GM21529 (cell line): ENCODE data around the gene CLEC4C.
A peak's percentile ranks its signal among the peaks of the same experiment; 100 is the strongest.
"Not testable (repeated sequence)": the region's sequence is repeated elsewhere in the genome, so short reads cannot be mapped to it uniquely, and the experiment has no call there.

ENCODE experiments used
- ATAC-seq: cut with Tn5 transposase; IDR thresholded peaks from one replicate; pipeline ENCODE4 v1.9.1; 2021; ENCODE audit not compliant: unreplicated experiment

CLEC4C gene, protein sequence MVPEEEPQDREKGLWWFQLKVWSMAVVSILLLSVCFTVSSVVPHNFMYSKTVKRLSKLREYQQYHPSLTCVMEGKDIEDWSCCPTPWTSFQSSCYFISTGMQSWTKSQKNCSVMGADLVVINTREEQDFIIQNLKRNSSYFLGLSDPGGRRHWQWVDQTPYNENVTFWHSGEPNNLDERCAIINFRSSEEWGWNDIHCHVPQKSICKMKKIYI

DNA sequence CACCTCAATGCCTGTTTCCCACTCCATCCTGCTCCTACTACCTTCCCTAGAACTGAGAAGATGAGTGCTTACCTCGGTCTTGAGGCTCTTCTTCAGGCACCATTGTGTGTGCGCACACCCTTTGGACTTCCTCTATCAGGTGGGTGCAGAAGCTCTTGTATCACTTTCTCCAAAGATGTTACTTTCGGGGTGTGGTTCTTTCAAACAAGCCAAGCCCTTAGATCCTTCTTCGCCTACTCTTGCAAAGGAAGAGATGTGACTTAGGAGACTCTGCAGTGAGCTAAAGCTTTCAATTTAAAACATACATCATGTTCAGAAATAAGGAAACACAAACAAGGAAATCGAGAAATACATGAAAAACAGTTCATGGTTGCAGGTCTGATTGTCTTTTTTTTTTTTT is at the start of gene CLEC4C:
TSS of gene CLEC4C (minus strand) at position 130 of the 400 bp plus-strand sequence. CDS start at position 103, 27 bp downstream.
- ATAC-seq = no peak

DNA sequence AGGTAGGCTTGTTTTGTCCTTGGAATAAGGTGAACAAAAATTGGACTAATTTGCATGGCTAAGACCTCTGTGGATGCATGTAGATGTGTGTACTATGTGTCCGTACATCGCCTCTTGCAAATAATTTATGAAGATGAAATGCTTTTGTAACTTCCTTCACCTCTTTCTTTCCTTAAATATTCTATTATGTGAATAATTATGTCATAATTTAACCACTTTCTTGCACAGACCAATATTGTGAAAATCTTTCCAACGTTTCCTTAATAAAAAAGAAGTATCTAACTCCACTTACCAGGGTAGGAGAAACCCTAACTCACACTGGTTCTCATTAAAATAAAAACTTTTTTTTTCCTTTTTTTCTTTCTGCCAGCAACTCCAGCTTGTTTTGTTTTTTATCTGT is 46.0 kb upstream of the CLEC4C start:
- ATAC-seq = no peak

DNA sequence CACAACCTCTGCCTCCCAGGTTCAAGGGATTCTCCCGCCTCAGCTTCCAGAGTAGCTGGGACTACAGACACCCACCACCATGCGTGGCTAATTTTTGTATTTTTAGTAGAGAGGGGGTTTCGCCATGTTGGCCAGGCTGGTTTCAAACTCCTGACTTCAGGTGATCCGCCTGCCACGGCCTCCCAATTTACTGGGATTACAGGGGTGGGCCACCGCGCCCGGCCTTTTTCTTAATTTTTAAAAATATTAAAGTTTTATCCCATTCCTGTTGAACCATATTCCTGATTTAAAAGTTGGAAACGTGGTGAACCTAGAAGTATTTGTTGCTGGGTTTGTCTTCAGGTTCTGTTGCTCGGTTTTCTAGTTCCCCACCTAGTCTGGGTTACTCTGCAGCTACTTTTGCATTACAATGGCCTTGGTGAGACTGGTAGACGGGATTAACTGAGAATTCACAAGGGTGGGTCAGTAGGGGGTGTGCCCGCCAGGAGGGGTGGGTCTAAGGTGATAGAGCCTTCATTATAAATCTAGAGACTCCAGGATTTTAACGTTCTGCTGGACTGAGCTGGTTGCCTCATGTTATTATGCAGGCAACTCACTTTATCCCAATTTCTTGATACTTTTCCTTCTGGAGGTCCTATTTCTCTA is 41.8 kb upstream of the CLEC4C start, which contains the start of gene NANOG:
TSS of gene NANOG (plus strand) at position 519 of the 645 bp plus-strand sequence. CDS start 213 bp downstream, outside the sequence.
- ATAC-seq = not testable (repeated sequence)

DNA sequence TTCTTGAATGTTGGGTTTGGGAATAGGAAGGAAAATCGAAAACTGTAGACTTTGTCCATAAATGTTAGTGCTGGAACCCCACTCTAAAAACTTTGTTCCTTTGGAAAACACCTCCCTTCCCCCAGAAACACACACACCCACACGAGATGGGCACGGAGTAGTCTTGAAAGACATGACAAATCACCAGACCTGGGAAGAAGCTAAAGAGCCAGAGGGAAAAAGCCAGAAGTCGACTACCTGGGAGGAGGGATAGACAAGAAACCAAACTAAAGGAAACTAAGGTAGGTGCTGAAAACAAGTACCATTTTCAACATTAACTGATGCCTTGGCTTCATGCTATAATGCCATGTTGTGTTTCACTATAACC is 41.1 kb upstream of the CLEC4C start:
- ATAC-seq = no peak

DNA sequence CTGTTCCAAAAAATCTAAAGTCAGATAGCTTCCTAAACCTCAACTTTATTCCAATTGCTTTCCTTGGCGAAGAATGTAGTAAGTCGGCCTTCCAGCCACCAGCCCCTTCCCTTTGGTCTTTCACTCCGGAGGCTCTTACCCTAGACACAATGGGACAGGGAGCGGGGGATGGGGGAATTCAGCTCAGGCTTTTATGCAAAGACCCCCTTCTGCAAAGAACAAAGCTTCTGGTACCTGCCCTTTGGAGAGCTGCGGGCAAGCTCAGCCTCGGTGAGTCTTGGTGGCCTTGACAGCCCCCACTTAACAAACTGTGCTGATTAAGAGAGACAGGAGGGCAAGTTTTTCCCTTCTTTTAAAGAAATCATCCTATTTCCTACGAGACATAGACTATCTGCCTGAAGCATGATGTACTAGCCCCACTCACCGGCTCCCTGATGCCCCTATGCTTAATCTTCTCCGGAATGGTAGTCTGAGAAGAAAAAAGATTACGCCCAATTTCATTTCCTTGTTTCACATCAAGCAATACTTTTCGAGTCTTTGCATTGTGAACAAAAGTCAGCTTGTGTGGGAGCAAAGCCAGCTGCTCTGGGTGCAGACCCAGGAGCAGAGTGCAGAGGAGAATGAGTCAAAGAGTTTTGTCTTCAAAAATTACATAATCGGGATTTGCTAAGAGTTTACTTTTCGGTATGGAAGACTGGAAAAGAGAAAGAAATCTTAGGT is 40.6 kb upstream of the CLEC4C start:
- no peak for ATAC-seq

DNA sequence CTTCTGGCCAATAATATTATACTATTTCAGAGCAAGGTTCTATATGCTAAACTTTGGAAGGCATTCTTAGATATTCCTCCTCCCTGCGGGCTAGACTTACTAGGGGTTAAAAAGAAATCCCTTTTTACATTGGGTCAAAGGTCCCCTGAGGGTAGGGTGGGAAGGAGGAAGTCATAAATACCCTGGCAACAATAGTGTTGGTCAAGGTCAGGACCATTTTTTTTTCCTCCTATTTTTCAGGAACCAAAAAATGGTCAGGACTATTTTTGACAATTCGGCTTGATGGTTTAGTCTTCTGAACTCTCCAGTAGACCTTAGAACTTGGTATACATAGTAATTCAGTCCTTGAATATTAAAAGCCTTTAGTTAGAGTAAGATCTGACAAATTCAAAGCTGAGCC is 37.5 kb upstream of the CLEC4C start:
- ATAC-seq = no peak

DNA sequence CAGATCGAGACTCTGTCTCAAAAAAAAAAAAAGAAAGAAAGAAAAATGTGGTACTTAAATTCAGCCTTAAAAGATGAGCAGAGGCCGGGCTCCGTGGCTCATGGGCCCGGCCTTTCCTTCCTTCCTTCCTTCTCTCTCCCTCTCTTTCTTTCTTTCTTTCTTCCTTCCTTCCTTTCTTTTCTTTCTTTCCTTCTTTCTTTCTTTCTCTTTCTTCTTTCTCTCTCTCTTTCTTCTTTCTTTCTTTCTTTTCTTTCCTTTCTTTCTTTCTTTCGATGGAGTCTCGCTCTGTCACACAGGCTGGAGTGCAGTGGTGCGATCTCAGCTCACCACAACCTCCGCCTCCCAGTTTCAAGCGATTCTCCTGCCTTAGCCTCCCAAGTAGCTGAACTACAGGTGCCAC is 36.3 kb upstream of the CLEC4C start:
- ATAC-seq = not testable (repeated sequence)

DNA sequence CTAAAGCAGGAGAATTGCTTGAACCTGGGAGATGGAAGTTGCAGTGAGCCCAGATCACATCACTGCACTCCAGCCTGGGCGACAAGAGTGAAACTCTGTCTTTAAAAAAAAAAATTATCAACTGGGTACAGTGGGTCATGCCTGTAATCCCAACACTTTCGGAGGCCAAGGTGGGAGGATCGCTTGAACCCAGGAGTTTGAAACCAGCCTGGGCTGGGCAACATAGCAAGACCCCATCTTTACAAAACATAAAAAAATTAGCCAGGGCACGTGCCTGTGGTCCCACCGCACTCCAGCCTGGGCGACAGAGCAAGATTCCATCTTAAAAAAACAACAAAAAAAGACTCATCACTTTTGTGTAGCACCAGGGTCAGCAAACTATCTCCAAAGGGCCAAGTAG is 34.9 kb upstream of the CLEC4C start:
- no peak for ATAC-seq

DNA sequence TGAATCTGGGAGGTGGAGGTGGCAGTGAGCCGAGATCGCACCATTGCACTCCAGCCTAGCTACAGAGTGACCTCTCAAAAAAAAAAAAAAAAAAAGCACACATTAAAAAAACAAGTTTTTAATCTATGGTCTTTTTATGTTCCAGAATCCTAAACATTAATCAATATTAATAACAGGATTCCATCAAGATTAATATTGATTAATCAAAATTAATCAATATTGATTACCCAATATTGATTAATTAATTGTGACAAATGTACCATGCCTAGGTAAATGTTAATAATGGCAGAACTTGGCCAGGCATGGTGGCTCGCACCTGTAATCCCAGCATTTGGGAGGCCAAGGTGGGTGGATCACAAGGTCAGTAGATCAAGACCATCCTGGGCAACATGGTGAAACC is 34.1 kb upstream of the CLEC4C start:
- ATAC-seq = no peak

DNA sequence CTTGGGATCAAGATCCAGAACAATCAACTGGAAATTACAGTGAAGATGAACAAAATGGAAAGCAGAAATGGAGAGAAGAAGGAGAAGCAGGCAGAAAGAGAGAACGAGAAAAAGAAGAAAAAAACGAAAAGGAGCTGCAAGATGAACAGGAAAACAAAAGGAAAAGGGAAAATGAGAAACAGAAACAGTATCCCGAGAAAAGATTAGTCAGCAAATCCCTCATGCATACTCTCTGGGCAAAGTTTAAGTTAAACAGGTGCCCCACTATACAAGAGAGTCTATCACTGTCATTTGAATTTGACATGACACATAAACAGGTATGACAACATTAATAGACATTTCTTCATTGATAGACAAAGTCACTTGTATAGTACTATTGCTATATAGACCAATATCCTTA is 22.8 kb upstream of the CLEC4C start:
- ATAC-seq = no peak

DNA sequence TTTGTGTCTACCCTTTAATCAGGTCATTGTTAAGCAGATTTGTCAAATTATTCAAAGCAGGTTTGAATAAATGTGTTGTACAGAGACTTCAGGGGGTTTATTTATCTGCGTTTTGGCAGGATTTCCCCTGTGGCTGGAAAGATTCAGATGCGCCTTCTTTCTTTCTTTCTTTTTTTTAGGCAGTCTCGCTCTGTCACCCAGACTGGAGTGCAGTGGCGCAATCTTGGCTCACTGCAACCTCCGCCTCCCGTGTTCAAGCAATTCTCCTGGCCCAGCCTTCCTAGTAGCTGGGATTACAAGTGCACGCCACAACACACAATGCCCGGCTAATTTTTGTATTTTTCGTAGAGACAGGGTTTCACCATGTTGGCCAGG is 11.6 kb upstream of the CLEC4C start:
- no peak for ATAC-seq

DNA sequence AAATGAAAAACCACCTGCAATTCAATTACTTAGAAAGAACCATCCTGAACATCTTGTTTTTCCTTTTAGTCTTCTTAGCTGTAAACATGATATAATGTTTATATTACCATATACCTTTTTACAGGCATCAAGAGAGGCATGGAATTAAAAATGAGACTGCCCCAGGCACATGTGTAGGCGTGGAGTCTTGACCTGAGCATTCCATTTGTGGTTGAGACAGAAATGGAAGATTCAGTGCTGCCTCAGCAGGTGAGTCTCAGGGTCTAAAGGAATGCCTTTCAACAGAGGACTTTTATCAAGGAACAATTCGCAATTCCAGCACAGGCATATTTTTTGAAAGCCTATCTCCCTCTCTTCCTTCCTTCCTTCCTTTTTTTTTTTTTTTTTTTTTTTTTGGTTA is 9.8 kb upstream of the CLEC4C start:
- no peak for ATAC-seq

DNA sequence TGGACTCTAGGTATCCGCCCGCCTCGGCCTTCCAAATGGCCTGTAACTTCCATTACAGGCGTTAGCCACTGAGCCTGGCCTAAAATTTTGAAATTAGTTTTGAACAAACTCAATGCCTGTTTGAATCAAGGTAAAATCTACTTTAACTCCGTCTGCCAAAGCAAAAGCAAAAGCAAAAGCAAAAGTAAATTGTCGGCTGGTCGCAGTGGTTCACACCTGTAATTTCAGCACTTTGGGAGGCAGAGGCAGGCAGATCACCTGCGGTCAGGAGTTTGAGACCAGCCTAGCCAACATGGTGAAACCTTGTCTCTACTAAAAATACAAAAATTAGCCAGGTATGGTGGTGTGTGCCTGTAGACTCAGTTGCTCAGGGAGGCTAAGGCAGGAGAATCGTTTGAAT is 8.5 kb upstream of the CLEC4C start:
- not testable (repeated sequence) for ATAC-seq

DNA sequence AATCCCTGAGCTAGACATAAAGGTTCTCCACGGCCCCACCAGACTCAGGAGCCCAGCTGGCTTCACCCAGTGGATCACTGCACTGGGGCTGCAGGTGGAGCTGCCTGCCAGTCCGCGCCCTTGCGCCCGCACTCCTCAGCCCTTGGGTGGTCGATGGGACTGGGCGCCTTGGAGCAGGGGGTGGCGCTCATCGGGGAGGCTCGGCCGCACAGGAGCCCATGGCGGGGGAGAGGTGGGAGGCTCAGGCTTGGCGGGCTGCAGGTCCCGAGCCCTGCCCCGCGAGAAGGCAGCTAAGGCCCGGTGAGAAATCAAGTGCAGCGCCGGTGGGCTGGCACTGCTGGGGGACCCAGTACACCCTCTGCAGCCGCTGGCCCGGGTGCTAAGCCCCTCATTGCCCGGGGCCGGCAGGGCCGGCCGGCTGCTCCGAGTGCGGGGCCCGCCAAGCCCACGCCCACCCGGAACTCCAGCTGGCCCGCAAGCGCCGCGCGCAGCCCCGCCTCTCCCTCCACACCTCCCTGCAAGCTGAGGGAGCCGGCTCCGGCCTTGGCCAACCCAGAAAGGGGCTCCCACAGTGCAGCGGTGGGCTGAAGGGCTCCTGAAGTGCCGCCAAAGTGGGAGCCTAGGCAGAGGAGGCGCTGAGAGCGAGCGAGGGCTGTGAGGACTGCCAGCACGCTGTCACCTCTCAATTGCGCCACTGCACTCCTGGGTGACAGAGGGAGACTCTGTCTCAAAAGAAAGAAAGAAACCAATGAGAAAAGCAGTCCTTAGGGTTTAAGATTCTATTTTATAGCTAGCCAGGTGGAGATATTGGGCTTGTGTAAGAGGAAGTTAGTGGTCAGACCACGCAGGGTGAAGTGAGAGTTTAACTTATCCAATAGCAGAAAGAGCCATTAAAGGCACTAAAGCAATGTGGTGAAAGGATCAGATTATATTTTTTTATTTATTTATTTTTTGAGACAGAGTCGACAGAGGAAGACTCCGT is 5.1 kb upstream of the CLEC4C start:
- ATAC-seq = peak; percentile 41

DNA sequence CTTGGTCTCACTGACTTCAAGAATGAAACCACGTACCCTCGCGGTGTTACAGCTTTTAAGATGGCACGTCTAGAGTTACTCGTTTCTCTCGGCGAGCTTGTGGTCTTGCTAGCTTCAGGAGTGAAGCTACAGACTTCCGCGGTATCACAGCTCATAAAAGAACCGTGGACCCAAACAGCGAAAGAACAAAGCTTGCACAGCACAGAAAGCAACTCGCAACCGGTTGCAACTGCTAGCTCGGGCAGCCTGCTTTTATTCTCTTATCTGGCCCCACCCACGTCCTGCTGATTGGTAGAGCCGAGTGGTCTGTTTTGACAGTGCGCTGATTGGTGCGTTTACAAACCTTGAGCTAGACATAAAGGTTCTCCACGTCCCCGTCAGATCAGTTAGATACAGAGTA is 4.2 kb upstream of the CLEC4C start:
- no peak for ATAC-seq

DNA sequence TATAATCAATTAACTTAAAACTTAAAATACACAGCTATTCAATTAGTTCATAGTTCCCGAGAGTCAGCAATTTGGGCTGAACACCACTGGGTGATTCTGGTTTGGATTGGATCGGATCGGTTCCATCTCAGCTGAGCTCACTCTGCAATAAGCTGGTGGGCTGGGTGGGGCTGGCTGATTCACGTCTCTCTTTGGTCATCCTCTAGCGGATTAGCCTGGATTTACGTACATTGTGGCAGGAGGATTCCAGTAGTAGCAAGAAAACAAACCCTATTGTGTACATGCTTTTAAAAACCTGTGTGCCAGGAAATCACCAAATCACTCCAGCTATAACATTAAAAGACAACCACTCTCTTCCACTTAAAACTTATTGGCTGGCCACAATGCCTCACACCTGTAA is 3.2 kb upstream of the CLEC4C start:
- no peak for ATAC-seq

DNA sequence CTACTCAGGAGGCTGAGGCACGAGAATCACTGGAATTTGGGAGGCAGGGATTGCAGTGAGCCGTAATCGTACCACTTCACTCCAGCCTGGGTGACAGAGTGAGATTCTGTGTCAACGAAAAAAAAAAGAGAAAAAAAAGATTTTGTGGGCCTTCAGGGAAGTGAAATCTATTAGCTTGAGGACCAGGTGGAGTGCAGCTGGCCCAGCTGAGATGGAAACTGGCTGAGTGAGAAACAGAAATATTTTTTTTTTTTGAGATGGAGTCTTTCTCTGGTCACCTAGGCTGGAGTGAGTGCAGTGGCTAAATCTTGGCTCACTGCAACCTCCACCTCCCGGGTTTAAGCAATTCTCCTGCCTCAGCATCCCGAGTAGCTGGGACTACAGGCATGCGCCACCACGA is 2.3 kb upstream of the CLEC4C start:
- peak; percentile 58 for ATAC-seq

DNA sequence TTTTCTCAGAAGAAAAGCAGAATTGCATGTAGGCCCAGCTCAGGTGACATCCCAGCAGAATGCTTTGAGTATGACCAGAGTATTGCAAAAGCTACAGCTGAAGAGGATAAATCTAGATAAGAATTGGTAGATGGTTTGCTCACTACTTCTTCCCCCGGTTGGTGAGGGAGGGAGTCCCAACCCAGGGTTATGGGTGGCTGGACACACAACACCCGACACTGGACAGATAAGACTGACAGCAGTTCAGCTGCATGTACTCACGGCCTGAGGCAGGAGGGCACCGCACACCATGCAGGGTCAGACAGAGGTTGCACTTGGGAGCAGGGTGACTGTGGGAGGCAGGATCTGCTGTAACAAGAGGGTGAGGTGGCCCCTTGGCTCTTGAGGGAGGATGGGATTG is 1.7 kb upstream of the CLEC4C start:
- ATAC-seq = peak; percentile 37

DNA sequence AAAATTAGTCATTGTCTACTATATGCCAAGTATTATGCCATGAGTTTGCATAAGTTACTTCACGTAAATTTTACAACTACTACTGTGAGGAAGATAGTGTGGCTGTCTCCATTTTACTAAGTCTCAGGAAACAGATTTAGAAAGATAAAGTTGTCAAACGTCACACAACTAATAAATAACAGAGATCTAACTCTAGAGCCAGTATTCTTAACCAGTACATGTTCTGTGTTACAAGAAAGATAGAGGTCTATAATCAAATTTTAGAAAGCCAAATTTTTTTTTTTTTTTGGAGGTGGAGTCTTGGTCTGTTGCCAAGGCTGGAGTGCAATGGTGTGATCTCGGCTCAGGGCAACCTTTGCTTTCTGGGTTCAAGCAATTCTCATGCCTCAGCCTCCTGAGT is 14.2 kb downstream of the CLEC4C start:
- ATAC-seq = no peak

DNA sequence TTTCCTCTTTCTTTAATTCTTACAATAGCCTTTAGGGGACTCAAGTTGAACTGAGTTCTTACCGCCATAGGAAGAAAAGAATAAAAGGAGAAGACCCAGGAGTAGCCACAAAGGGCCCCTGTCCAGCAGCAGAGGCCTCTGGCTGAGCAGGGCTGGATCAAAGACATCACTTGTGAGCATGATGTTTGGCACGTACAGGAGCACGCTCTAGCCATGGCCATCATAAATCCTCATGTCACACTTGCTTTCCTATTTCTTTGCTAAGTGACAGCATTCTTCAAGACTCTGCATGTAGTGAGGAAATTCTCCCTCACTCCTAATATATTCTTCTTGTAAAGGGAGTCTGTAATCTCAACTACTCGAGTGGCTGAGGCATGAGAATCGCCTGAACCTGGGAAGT is 15.7 kb downstream of the CLEC4C start:
- ATAC-seq = no peak

DNA sequence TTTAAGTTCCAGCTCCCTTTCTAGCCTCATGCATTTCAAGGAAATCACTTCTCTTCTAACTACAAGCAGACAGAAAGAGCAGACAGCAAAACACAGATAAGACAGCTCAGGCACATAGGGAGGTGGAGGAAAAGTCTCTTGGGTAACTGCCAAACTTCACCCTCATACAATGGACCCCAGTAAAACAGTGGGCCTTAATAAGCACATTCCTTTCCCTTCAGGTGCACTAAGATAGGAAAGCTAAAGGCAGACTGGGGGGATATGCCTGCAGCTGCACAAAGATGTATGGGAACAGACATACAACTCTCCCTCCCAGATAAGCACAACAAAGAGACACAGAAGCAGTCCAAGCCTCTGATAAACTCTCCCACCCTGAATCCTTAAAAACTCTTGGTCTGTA is 16.2 kb downstream of the CLEC4C start:
- not testable (repeated sequence) for ATAC-seq
